GM18508 (cell line): ENCODE measurements around the gene KRTAP5-6.

ENCODE experiments used
- ATAC-seq: cut with Tn5 transposase; IDR thresholded peaks from one replicate; pipeline ENCODE4 v1.9.1; 2021; ENCODE audit warnings: moderate number of reproducible peaks; ENCODE audit not compliant: insufficient read depth, unreplicated experiment

KRTAP5-6 gene

GRCh38 chr11:1694846-1695547, 2.0 kb upstream of the KRTAP5-6 start:
- ATAC-seq, result no peak

- ATAC-seq, result no peak
Measured at GRCh38 chr11:1695548-1696108, 1.4 kb upstream of the KRTAP5-6 start.

- no peak for ATAC-seq
Measured at GRCh38 chr11:1699771-1700170, 2.8 kb downstream of the KRTAP5-6 start.

GRCh38 chr11:1701091-1701807, 4.3 kb downstream of the KRTAP5-6 start:
- no peak for ATAC-seq

GRCh38 chr11:1702506-1702905, 5.5 kb downstream of the KRTAP5-6 start:
- no peak for ATAC-seq

- no peak for ATAC-seq
Measured at GRCh38 chr11:1703146-1703545, 6.2 kb downstream of the KRTAP5-6 start.

- ATAC-seq, result no peak
Measured at GRCh38 chr11:1705126-1706052, 8.4 kb downstream of the KRTAP5-6 start.

- ATAC-seq, result no peak
Measured at GRCh38 chr11:1706634-1707400, 9.8 kb downstream of the KRTAP5-6 start.

- ATAC-seq, result no peak
Measured at GRCh38 chr11:1707751-1708150, 10.8 kb downstream of the KRTAP5-6 start.

- no peak for ATAC-seq
Measured at GRCh38 chr11:1708716-1709115, 11.7 kb downstream of the KRTAP5-6 start.

- ATAC-seq, result no peak
Measured at GRCh38 chr11:1714908-1715885, 18.2 kb downstream of the KRTAP5-6 start.

- ATAC-seq, result no peak
Measured at GRCh38 chr11:1717745-1718144, 20.8 kb downstream of the KRTAP5-6 start.

GRCh38 chr11:1718326-1718725, 21.3 kb downstream of the KRTAP5-6 start:
- ATAC-seq, result no peak

- ATAC-seq, result no peak
Measured at GRCh38 chr11:1719781-1720180, 22.8 kb downstream of the KRTAP5-6 start.

- ATAC-seq, result no peak
Measured at GRCh38 chr11:1727096-1727690, 30.2 kb downstream of the KRTAP5-6 start.

- ATAC-seq, result no peak
Measured at GRCh38 chr11:1727861-1728260, 30.9 kb downstream of the KRTAP5-6 start.

GRCh38 chr11:1728301-1728700, 31.3 kb downstream of the KRTAP5-6 start:
- ATAC-seq, result no peak

- ATAC-seq, result no peak
Measured at GRCh38 chr11:1728931-1729691, 32.1 kb downstream of the KRTAP5-6 start.
